PC-9 (cell line): ENCODE results near the gene SEMA4B.

Source experiments
- EZH2 ChIP-seq: fragments of 200-600 bp; sonication (generic); IDR thresholded peaks from 2 replicates; pipeline ENCODE4 v1.8.0; 2017; ENCODE audit warnings: antibody characterized with exemption, low read depth
- TF ChIP-seq, protein P1 (sequence below): fragments of 200-600 bp; sonication (generic); conservative IDR thresholded peaks from 2 replicates; pipeline ENCODE4 v1.6.1; 2017; ENCODE audit warnings: mixed run types, antibody characterized with exemption, mild to moderate bottlenecking, moderate library complexity

DNA sequence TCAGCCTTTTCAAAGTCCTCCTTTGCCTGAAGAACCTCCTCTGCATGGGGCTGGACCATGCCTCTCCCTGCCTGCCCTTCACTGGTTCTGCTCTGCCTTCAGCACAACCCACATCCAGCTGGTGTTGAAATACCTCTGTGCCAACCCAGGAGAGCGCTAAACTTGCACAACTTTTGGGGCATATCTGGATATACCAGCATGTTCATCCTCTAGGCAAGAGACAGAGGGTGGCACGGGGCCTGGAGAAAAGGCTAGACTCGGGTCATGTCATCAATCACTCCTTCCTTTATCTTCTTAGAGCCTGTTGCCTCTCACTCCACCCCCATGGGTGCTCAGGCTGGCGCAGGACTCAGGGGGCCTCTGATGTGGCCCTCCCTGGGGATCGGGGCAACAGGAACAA lies 4.8 kb downstream of the SEMA4B start:
- TF ChIP-seq, protein P1, sequence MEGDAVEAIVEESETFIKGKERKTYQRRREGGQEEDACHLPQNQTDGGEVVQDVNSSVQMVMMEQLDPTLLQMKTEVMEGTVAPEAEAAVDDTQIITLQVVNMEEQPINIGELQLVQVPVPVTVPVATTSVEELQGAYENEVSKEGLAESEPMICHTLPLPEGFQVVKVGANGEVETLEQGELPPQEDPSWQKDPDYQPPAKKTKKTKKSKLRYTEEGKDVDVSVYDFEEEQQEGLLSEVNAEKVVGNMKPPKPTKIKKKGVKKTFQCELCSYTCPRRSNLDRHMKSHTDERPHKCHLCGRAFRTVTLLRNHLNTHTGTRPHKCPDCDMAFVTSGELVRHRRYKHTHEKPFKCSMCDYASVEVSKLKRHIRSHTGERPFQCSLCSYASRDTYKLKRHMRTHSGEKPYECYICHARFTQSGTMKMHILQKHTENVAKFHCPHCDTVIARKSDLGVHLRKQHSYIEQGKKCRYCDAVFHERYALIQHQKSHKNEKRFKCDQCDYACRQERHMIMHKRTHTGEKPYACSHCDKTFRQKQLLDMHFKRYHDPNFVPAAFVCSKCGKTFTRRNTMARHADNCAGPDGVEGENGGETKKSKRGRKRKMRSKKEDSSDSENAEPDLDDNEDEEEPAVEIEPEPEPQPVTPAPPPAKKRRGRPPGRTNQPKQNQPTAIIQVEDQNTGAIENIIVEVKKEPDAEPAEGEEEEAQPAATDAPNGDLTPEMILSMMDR, result no peak
- no peak for TF ChIP-seq EZH2
